Kidney epithelial cell (primary cell): ENCODE data around the gene S100A16. TPM values are rescaled to one million over a fixed set of nuclear protein-coding genes. Genes with fewer than 3 reads are reported as not detected.

Experiments
- DNase-seq: peaks from one replicate; pipeline ENCODE4 v3.0.0-alpha.2; 2010; ENCODE audit warnings: low read depth
- H3K27me3 ChIP-seq: 2 replicates; pipeline ENCODE4 v1.6.0; 2011; ENCODE audit warnings: low read length; ENCODE audit not compliant: control insufficient read depth, insufficient read depth
- H3K36me3 ChIP-seq: 2 replicates; pipeline ENCODE4 v1.5.1; 2011; ENCODE audit warnings: low read length; ENCODE audit not compliant: control insufficient read depth, insufficient read depth
- H3K4me3 ChIP-seq: 2 replicates; pipeline ENCODE4 v1.5.1; 2011; ENCODE audit warnings: low read depth, mild to moderate bottlenecking, control low read depth, low read length
- total RNA-seq: library from RNA; depleted of rRNA; stranded (reverse); fragments of >200 nt; gene quantifications from 2 replicates; pipeline ENCODE4 v1.2.3, GENCODE V29; 2015
- TF ChIP-seq, protein P1 (sequence below): IDR thresholded peaks from 2 replicates; pipeline ENCODE4 v1.5.1; 2011; ENCODE audit warnings: mild to moderate bottlenecking, moderate library complexity, low read length, control low read depth, inconsistent platforms; ENCODE audit not compliant: insufficient read depth, poor library complexity, severe bottlenecking

S100A16 gene
- total RNA-seq, 1 donor from 2014 or later, result 480 TPM

- peaks cover 3% of the 10 kb centered on the region for H3K36me3 ChIP-seq
- no peaks in the 10 kb centered on the region for H3K27me3 ChIP-seq
- peak; percentile 86 for DNase-seq
- H3K4me3 ChIP-seq, result peak overlapping the region; percentile 56
- TF ChIP-seq, protein P1, sequence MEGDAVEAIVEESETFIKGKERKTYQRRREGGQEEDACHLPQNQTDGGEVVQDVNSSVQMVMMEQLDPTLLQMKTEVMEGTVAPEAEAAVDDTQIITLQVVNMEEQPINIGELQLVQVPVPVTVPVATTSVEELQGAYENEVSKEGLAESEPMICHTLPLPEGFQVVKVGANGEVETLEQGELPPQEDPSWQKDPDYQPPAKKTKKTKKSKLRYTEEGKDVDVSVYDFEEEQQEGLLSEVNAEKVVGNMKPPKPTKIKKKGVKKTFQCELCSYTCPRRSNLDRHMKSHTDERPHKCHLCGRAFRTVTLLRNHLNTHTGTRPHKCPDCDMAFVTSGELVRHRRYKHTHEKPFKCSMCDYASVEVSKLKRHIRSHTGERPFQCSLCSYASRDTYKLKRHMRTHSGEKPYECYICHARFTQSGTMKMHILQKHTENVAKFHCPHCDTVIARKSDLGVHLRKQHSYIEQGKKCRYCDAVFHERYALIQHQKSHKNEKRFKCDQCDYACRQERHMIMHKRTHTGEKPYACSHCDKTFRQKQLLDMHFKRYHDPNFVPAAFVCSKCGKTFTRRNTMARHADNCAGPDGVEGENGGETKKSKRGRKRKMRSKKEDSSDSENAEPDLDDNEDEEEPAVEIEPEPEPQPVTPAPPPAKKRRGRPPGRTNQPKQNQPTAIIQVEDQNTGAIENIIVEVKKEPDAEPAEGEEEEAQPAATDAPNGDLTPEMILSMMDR, result no peak
Observed at GRCh38 chr1:153608742-153609584, 4.0 kb downstream of the S100A16 start.

GRCh38 chr1:153608089-153608682 is 4.8 kb downstream of the S100A16 start:
- H3K27me3 ChIP-seq, result no peaks in the 10 kb centered on the region
- H3K4me3 ChIP-seq, result peak overlapping the region; percentile 56
- TF ChIP-seq, protein P1, result no peak
- peaks cover 3% of the 10 kb centered on the region for H3K36me3 ChIP-seq
- DNase-seq, result no peak

GRCh38 chr1:153607381-153607780 is 5.6 kb downstream of the S100A16 start:
- no peak for DNase-seq
- peaks cover 3% of the 10 kb centered on the region for H3K36me3 ChIP-seq
- TF ChIP-seq, protein P1, result no peak
- no peak overlapping the region for H3K4me3 ChIP-seq
- H3K27me3 ChIP-seq, result no peaks in the 10 kb centered on the region

- H3K36me3 ChIP-seq, result peaks cover 3% of the 10 kb centered on the region
- TF ChIP-seq, protein P1, result no peak
- no peaks in the 10 kb centered on the region for H3K27me3 ChIP-seq
- DNase-seq, result no peak
- no peak overlapping the region for H3K4me3 ChIP-seq
Observed at GRCh38 chr1:153606194-153606593, 6.7 kb downstream of the S100A16 start.

GRCh38 chr1:153602749-153603148 is 10.2 kb downstream of the S100A16 start:
- TF ChIP-seq, protein P1, result no peak
- H3K36me3 ChIP-seq, result peaks cover 3% of the 10 kb centered on the region
- no peak overlapping the region for H3K4me3 ChIP-seq
- H3K27me3 ChIP-seq, result no peaks in the 10 kb centered on the region
- DNase-seq, result no peak
